Panc1 (cell line): ENCODE data around the gene NFKBIL1. TPM values are rescaled to one million over a fixed set of nuclear protein-coding genes. Genes with fewer than 3 reads are reported as not detected.
A peak's percentile ranks its signal among the peaks of the same experiment; 100 is the strongest.

Experiments
- ATAC-seq: fragments of 200-7000 bp; cut with Tn5 transposase; 2 replicates; pipeline ENCODE4 v1.9.1; 2020; ENCODE audit warnings: mild to moderate bottlenecking, moderate library complexity
- BruUV-seq: library from RNA; stranded (reverse); fragments of 400-500 nt; replicated peaks from 2 replicates; lab custom pipeline; 2021; lab: Mats Ljungman, UMichigan
- CTCF ChIA-PET: fragments of 300-600 bp; sonication (Branson Sonifier 250); formaldehyde crosslinking; loops from one replicate; lab custom pipeline; 2022; ENCODE audit warnings: antibody characterized with exemption; lab: Charles Lee
- POLR2A ChIA-PET: fragments of 300-600 bp; sonication (Branson Sonifier 250); formaldehyde crosslinking; loops from one replicate; lab custom pipeline; 2022; ENCODE audit warnings: antibody characterized with exemption; lab: Charles Lee
- DNase-seq: peaks from one replicate; pipeline ENCODE4 v3.0.0-alpha.2; 2010; ENCODE audit warnings: low read depth, low spot score
- H3K27ac ChIP-seq: 2 replicates; pipeline ENCODE4 v1.5.1; 2011; ENCODE audit warnings: mild to moderate bottlenecking, low read length, inconsistent platforms
- H3K27me3 ChIP-seq: fragments of 200-500 bp; sonication (Bioruptor generic); 2 replicates; pipeline ENCODE4 v1.6.0; 2014; ENCODE audit warnings: low read length, inconsistent platforms; ENCODE audit not compliant: control insufficient read depth, insufficient read depth
- H3K36me3 ChIP-seq: fragments of 200-500 bp; sonication (Bioruptor generic); 2 replicates; pipeline ENCODE4 v1.5.1; 2014; ENCODE audit warnings: inconsistent platforms, mild to moderate bottlenecking, low read length, moderate library complexity; ENCODE audit not compliant: control insufficient read depth, insufficient read depth
- H3K4me1 ChIP-seq: 2 replicates; pipeline ENCODE4 v1.5.1; 2011; ENCODE audit warnings: inconsistent platforms, mild to moderate bottlenecking, low read length, moderate library complexity; ENCODE audit not compliant: control insufficient read depth, insufficient read depth
- H3K4me3 ChIP-seq, 2 experiments: 2 replicates each; pipeline ENCODE4 v1.5.1; 2011 to 2012; ENCODE audit warnings: low read depth in 2 of 2, low read length in 2 of 2, mild to moderate bottlenecking in 2 of 2, inconsistent platforms in 1 of 2, moderate library complexity in 1 of 2
- H3K9me3 ChIP-seq: fragments of 200-500 bp; sonication (Bioruptor generic); 2 replicates; pipeline ENCODE4 v1.5.1; 2014; ENCODE audit warnings: low read depth, mild to moderate bottlenecking, inconsistent platforms, low read length, moderate library complexity; ENCODE audit not compliant: control insufficient read depth, insufficient read depth
- POLR2AphosphoS5 ChIP-seq: IDR thresholded peaks from 2 replicates; pipeline ENCODE4 v1.6.1; 2012; ENCODE audit warnings: mild to moderate bottlenecking, low read depth, low read length, moderate library complexity
- SIN3A ChIP-seq: IDR thresholded peaks from 2 replicates; pipeline ENCODE4 v1.6.1; 2012; ENCODE audit warnings: low read depth, mild to moderate bottlenecking, low read length, moderate library complexity, borderline replicate concordance; ENCODE audit not compliant: insufficient read depth
- TCF7L2 ChIP-seq: IDR thresholded peaks from 2 replicates; pipeline ENCODE4 v1.6.1; 2011; ENCODE audit warnings: mild to moderate bottlenecking, low read depth, low read length, inconsistent platforms
- in situ Hi-C: cut with HindIII; loops from 2 replicates; pipeline ENCODE4 v1.10.0; 2016; ENCODE audit warnings: low sequenced_read_pairs, low pct_unique_long_range_greater_than_20kb
- intact Hi-C: fragments of 100-400 bp; cut with micrococcal nuclease; formaldehyde crosslinking; loops from one replicate; pipeline ENCODE4 v1.10.0; 2022; ENCODE audit not compliant: unreplicated experiment
- total RNA-seq: library from RNA; stranded (reverse); gene quantifications from one replicate; pipeline ENCODE4 v1.2.1, GENCODE V29; 2021; ENCODE audit not compliant: unreplicated experiment
- TF ChIP-seq, protein P1 (sequence below): fragments of 450-650 bp; IDR thresholded peaks from 2 replicates; pipeline ENCODE4 v1.5.1; 2017; ENCODE audit warnings: mild to moderate bottlenecking
- TF ChIP-seq, protein P2 (sequence below), 2 experiments: IDR thresholded peaks; 2 replicates each; pipeline ENCODE4 v1.6.1; 2011 to 2012; ENCODE audit warnings: low read depth in 2 of 2, control low read depth in 1 of 2, low read length in 1 of 2, mild to moderate bottlenecking in 1 of 2, moderate library complexity in 1 of 2; ENCODE audit not compliant: insufficient read depth in 1 of 2

Gene NFKBIL1
- total RNA-seq, 1 experiment from 2014 or later, result 27.9 TPM

DNA sequence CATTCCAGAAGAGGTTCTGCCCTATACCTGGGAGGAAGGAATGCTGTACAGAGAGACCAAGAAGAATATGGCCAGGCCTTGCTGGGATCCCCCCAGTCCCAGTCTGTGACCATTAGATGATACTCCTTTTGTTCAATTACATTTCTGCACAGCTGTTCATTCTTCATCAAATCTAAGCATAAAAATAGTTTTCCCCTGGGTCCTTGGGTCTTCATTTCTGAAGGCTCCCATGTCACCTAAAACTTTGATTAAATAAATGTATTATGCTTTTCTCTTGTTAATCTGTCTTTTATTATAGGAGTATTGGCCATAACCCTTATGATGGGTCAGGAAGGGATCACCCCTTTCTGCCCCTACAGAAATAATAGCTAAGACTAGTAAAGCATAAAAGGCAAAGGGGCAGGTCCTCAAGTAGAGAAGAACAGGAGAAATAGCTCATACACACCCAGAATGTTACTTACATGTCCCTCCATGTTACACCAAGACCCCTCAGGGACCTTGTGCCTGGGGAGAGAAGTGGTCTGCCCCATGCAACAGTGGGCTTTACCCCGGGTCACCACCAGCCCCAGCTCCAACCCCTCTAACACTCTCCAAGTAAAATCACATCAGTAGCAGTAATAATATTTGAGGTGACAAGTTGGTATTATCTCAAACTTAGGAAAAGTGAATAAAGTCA, 22.6 kb downstream of the NFKBIL1 start:
- H3K4me1 ChIP-seq, result no peaks in the 10 kb centered on the region
- TF ChIP-seq POLR2AphosphoS5 (no peak), SIN3A (no peak)
- TF ChIP-seq, protein P1, sequence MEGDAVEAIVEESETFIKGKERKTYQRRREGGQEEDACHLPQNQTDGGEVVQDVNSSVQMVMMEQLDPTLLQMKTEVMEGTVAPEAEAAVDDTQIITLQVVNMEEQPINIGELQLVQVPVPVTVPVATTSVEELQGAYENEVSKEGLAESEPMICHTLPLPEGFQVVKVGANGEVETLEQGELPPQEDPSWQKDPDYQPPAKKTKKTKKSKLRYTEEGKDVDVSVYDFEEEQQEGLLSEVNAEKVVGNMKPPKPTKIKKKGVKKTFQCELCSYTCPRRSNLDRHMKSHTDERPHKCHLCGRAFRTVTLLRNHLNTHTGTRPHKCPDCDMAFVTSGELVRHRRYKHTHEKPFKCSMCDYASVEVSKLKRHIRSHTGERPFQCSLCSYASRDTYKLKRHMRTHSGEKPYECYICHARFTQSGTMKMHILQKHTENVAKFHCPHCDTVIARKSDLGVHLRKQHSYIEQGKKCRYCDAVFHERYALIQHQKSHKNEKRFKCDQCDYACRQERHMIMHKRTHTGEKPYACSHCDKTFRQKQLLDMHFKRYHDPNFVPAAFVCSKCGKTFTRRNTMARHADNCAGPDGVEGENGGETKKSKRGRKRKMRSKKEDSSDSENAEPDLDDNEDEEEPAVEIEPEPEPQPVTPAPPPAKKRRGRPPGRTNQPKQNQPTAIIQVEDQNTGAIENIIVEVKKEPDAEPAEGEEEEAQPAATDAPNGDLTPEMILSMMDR, result no peak
- no TSS peak for BruUV-seq
- ATAC-seq (no peak), DNase-seq (no peak)
- in situ Hi-C loops (no loop called here), intact Hi-C loops (no loop called here)
- no peaks in the 10 kb centered on the region for H3K36me3 ChIP-seq
- no peak overlapping the region for H3K4me3 ChIP-seq
- CTCF ChIA-PET, result no interaction called here
- no peaks in the 10 kb centered on the region for H3K27me3 ChIP-seq
- POLR2A ChIA-PET, result no interaction called here
- no peaks in the 10 kb centered on the region for H3K9me3 ChIP-seq
- no peak overlapping the region for H3K27ac ChIP-seq

DNA sequence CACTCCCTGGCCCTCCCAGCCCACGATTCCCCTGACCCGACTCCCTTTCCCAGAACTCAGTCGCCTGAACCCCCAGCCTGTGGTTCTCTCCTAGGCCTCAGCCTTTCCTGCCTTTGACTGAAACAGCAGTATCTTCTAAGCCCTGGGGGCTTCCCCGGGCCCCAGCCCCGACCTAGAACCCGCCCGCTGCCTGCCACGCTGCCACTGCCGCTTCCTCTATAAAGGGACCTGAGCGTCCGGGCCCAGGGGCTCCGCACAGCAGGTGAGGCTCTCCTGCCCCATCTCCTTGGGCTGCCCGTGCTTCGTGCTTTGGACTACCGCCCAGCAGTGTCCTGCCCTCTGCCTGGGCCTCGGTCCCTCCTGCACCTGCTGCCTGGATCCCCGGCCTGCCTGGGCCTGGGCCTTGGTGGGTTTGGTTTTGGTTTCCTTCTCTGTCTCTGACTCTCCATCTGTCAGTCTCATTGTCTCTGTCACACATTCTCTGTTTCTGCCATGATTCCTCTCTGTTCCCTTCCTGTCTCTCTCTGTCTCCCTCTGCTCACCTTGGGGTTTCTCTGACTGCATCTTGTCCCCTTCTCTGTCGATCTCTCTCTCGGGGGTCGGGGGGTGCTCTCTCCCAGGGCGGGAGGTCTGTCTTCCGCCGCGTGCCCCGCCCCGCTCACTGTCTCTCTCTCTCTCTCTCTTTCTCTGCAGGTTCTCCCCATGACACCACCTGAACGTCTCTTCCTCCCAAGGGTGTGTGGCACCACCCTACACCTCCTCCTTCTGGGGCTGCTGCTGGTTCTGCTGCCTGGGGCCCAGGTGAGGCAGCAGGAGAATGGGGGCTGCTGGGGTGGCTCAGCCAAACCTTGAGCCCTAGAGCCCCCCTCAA, 24.9 kb downstream of the NFKBIL1 start, which contains the start of gene LTA:
Gene LTA, plus strand, starts transcription at position 249 of the 871 bp plus-strand sequence. Its CDS starts 454 bp downstream, at position 703.
- Histone ChIP-seq H3K36me3 (no peaks in the 10 kb centered on the region), H3K4me1 (no peaks in the 10 kb centered on the region), H3K27ac (no peak within 1 kb of the TSS), H3K27me3 (no peaks in the 10 kb centered on the region), H3K4me3 (no peak within 1 kb of the TSS), H3K9me3 (no peaks in the 10 kb centered on the region)
- DNase-seq (no peak), ATAC-seq (0 out of 2 replicates have a peak, but pooled peaks have one; percentile 24)
- BruUV-seq, result no TSS peak
- POLR2A ChIA-PET, result no interaction called here
- CTCF ChIA-PET, result no interaction called here
- TF ChIP-seq, protein P1, result no peak
- TF ChIP-seq POLR2AphosphoS5 (no peak), SIN3A (no peak), TCF7L2 (no peak)
- TF ChIP-seq, protein P2, sequence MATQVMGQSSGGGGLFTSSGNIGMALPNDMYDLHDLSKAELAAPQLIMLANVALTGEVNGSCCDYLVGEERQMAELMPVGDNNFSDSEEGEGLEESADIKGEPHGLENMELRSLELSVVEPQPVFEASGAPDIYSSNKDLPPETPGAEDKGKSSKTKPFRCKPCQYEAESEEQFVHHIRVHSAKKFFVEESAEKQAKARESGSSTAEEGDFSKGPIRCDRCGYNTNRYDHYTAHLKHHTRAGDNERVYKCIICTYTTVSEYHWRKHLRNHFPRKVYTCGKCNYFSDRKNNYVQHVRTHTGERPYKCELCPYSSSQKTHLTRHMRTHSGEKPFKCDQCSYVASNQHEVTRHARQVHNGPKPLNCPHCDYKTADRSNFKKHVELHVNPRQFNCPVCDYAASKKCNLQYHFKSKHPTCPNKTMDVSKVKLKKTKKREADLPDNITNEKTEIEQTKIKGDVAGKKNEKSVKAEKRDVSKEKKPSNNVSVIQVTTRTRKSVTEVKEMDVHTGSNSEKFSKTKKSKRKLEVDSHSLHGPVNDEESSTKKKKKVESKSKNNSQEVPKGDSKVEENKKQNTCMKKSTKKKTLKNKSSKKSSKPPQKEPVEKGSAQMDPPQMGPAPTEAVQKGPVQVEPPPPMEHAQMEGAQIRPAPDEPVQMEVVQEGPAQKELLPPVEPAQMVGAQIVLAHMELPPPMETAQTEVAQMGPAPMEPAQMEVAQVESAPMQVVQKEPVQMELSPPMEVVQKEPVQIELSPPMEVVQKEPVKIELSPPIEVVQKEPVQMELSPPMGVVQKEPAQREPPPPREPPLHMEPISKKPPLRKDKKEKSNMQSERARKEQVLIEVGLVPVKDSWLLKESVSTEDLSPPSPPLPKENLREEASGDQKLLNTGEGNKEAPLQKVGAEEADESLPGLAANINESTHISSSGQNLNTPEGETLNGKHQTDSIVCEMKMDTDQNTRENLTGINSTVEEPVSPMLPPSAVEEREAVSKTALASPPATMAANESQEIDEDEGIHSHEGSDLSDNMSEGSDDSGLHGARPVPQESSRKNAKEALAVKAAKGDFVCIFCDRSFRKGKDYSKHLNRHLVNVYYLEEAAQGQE (IDR thresholded peaks at IDR 0.05; ENCODE audit: insufficient read depth in 1 of 2, low read depth in 2 of 2, low read length in 1 of 2), result no peak
- intact Hi-C loops (no loop called here), in situ Hi-C loops (no loop called here)
